ENCODE results near the gene POLR3E. TPM values are rescaled to one million over a fixed set of nuclear protein-coding genes. Genes with fewer than 3 reads are reported as not detected.
A peak's percentile ranks its signal among the peaks of the same experiment; 100 is the strongest.

The POLR3E gene
- total RNA-seq, 1 donor = 19.2 TPM

- H3K4me3 ChIP-seq (ENCODE audit: insufficient read depth, low read length) = no peak overlapping the region
- peaks cover 91% of the 10 kb centered on the region for H3K79me2 ChIP-seq (ENCODE audit: insufficient read depth, low read length)
- no peak for TF ChIP-seq CTCF (IDR thresholded peaks at IDR 0.05; ENCODE audit: extremely low read depth, low read depth, low read length)
- H3K4me2 ChIP-seq (ENCODE audit: insufficient read depth, low read length) = no peak overlapping the region
- DNase-seq (ENCODE audit: insufficient read length, low spot score, missing footprints) = no peak
- H3K4me1 ChIP-seq (ENCODE audit: insufficient read depth, low read length) = peaks cover 13% of the 10 kb centered on the region
- H3K27ac ChIP-seq (ENCODE audit: low read depth, low read length) = peak overlapping the region; percentile 25
- H3K9me3 ChIP-seq (ENCODE audit: low read depth, low read length) = no peaks in the 10 kb centered on the region
- no peaks in the 10 kb centered on the region for H3K27me3 ChIP-seq (ENCODE audit: insufficient read depth, low read length)
- H4K20me1 ChIP-seq (ENCODE audit: insufficient read depth, low read length) = peaks cover 41% of the 10 kb centered on the region
- no peak overlapping the region for H2AFZ ChIP-seq (ENCODE audit: low read length)
- peaks cover 54% of the 10 kb centered on the region for H3K36me3 ChIP-seq (ENCODE audit: insufficient read depth, low read length)
Observed at GRCh38 chr16:22360963-22361659, 63.9 kb downstream of the POLR3E start.

- Histone ChIP-seq H3K36me3 (ENCODE audit: insufficient read depth, low read length) (peaks cover 52% of the 10 kb centered on the region), H3K9me3 (ENCODE audit: low read depth, low read length) (no peaks in the 10 kb centered on the region), H4K20me1 (ENCODE audit: insufficient read depth, low read length) (peaks cover 52% of the 10 kb centered on the region), H3K4me3 (ENCODE audit: insufficient read depth, low read length) (no peak overlapping the region), H3K27me3 (ENCODE audit: insufficient read depth, low read length) (no peaks in the 10 kb centered on the region), H3K4me1 (ENCODE audit: insufficient read depth, low read length) (peaks cover 9% of the 10 kb centered on the region), H3K4me2 (ENCODE audit: insufficient read depth, low read length) (no peak overlapping the region), H3K79me2 (ENCODE audit: insufficient read depth, low read length) (peaks cover 95% of the 10 kb centered on the region), H3K27ac (ENCODE audit: low read depth, low read length) (no peak overlapping the region), H2AFZ (ENCODE audit: low read length) (no peak overlapping the region)
- DNase-seq (ENCODE audit: insufficient read length, low spot score, missing footprints) = no peak
- TF ChIP-seq CTCF (IDR thresholded peaks at IDR 0.05; ENCODE audit: extremely low read depth, low read depth, low read length) = no peak
Observed at GRCh38 chr16:22364241-22364640, 67.0 kb downstream of the POLR3E start.

- peaks cover 48% of the 10 kb centered on the region for H3K36me3 ChIP-seq (ENCODE audit: insufficient read depth, low read length)
Observed at GRCh38 chr16:22366371-22366770, 69.2 kb downstream of the POLR3E start.

More at GRCh38 chr16:22366371-22366770, 69.2 kb downstream of the POLR3E start:
- Histone ChIP-seq H3K4me3 (ENCODE audit: insufficient read depth, low read length) (no peak overlapping the region), H3K4me1 (ENCODE audit: insufficient read depth, low read length) (peaks cover 27% of the 10 kb centered on the region), H3K79me2 (ENCODE audit: insufficient read depth, low read length) (peaks cover 96% of the 10 kb centered on the region), H3K9me3 (ENCODE audit: low read depth, low read length) (no peaks in the 10 kb centered on the region), H4K20me1 (ENCODE audit: insufficient read depth, low read length) (peaks cover 67% of the 10 kb centered on the region), H3K4me2 (ENCODE audit: insufficient read depth, low read length) (no peak overlapping the region), H3K27ac (ENCODE audit: low read depth, low read length) (peak overlapping the region; percentile 5), H2AFZ (ENCODE audit: low read length) (no peak overlapping the region), H3K27me3 (ENCODE audit: insufficient read depth, low read length) (no peaks in the 10 kb centered on the region)
- no peak for TF ChIP-seq CTCF (IDR thresholded peaks at IDR 0.05; ENCODE audit: extremely low read depth, low read depth, low read length)
- DNase-seq (ENCODE audit: insufficient read length, low spot score, missing footprints) = no peak

Data from osteoblast (primary cell).